IPS-18a (cell line): ENCODE data around the gene LEAP2.

ENCODE experiments used
- H3K27ac ChIP-seq: one replicate; pipeline ENCODE4 v1.5.1; 2013; ENCODE audit warnings: low read length
- H3K27me3 ChIP-seq: one replicate; pipeline ENCODE4 v1.6.1; 2013; ENCODE audit warnings: mild to moderate bottlenecking, low read length; ENCODE audit not compliant: control insufficient read depth, insufficient read depth
- H3K36me3 ChIP-seq: one replicate; pipeline ENCODE4 v1.6.1; 2013; ENCODE audit warnings: low read depth, low read length; ENCODE audit not compliant: control insufficient read depth
- H3K4me1 ChIP-seq: one replicate; pipeline ENCODE4 v1.6.1; 2013; ENCODE audit warnings: low read depth, low read length; ENCODE audit not compliant: control insufficient read depth
- H3K4me3 ChIP-seq: one replicate; pipeline ENCODE4 v1.5.1; 2013; ENCODE audit warnings: low read length
- H3K9ac ChIP-seq: one replicate; pipeline ENCODE4 v1.6.1; 2013; ENCODE audit warnings: mild to moderate bottlenecking, low read length, moderate library complexity
- H3K9me3 ChIP-seq: one replicate; pipeline ENCODE4 v1.6.1; 2013; ENCODE audit warnings: low read depth, low read length; ENCODE audit not compliant: control insufficient read depth

Gene LEAP2

DNA sequence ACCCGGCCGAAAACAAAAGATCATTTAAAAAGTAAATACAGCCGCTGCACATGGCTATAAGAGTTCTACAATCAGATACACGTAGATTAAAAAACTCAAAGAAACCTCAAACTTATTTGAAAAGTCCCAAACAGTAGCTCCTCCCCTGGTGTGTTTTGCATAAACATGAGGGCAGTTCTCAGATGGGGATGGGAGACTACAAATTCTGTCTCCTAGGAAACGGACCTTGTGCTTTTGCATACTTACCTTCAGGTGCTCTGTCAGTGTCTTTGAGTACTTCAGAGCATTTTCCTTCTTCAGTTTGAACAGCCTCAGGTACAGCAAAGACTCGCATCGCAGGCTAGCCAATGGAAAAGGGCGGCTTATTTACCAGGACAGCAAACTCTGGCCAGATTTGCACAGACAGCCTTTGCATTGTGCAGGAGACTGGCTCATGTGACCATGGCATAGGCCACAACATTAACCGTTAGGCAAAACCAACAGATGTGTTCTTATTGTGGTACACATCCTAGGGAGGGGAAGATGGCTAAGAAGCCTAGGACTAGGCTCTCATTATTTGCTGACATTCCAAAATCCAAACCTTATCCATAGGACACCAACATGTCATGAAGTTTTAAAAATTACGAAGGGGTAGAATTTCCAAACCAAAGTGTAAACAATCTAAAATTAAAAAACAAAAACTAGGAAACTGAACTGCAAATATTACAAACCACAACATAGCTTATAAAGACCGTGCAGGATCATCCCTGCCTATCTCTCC lies 12.8 kb downstream of the LEAP2 start:
- Histone ChIP-seq H3K27me3 (no peaks in the 10 kb centered on the region), H3K27ac (no peak overlapping the region), H3K9ac (no peak overlapping the region), H3K36me3 (peaks cover 66% of the 10 kb centered on the region), H3K4me1 (no peaks in the 10 kb centered on the region), H3K9me3 (no peaks in the 10 kb centered on the region), H3K4me3 (no peak overlapping the region)

- Histone ChIP-seq H3K9ac (no peak overlapping the region), H3K4me3 (no peak overlapping the region), H3K9me3 (no peaks in the 10 kb centered on the region), H3K36me3 (peaks cover 68% of the 10 kb centered on the region), H3K27ac (no peak overlapping the region), H3K4me1 (no peaks in the 10 kb centered on the region), H3K27me3 (no peaks in the 10 kb centered on the region)
These were observed 13.8 kb downstream of the LEAP2 start for GRCh38 chr5:132887283-132887682.

DNA sequence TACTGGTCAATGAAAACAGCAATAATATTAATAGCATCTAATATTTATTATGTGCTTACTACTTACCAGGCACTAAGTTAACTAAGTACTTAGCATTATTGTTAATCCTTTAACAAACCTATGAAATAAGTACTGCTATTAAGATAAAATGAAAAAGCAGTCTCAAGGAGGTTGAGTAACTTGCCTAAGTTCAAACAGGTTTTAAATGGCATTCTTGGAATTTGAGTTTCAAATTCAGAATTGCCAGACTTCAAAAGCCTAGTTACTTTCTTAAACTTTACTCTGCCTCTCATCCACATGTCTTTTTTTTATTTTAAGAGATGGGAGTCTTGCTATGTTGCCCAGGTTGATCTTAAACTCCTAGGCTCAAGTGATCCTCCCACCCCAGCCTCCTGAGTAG lies 16.0 kb downstream of the LEAP2 start:
- Histone ChIP-seq H3K4me3 (no peak overlapping the region), H3K27ac (no peak overlapping the region), H3K9me3 (no peaks in the 10 kb centered on the region), H3K36me3 (peaks cover 77% of the 10 kb centered on the region), H3K27me3 (no peaks in the 10 kb centered on the region), H3K9ac (no peak overlapping the region), H3K4me1 (no peaks in the 10 kb centered on the region)

DNA sequence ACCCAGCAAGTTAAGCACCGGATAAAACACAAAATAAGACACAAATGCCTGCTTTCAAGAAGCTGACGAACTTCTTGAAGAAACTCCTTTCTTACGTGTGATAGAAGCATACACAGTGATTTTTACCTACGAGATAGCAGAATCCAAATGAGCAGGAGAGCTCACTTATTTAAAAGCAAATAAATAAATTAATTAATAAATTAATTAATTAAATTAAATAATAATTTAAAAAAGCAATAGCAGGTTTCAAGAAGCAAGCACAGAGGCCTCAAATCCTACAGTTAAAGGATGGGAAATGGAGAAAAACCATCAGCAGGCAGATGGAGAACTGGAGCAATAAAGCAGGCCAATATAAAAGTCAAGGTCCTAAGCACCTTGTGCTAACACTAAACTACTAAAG lies 17.3 kb downstream of the LEAP2 start:
- H3K36me3 ChIP-seq: peaks cover 86% of the 10 kb centered on the region
- H3K9ac ChIP-seq: no peak overlapping the region
- H3K4me3 ChIP-seq: no peak overlapping the region

DNA sequence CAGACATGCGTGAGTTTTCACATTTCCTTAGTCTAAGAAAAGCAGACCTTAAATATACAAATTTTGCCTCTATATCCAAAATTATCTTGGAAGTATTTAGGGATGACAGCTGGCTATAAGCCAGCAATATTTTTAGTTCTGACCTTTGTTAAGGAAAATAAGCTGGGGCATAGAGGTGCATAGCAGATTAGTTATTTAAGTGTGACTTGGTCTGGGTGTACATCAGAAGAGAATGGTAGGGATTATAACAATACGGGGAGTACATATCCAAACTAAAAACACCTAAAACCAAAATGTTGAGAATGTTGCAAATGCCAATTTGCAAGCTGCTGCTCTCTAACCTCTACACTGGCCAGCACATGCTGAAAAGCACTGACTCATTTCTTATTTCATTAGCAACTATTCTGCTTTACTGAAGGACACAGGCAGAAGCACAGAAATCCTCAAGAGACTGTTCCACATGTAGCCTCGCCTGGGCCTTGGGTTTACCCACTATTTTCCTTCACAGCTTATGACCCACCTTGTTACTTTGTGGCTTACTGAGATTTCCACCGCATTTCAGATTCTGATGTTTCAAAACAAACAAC lies 22.3 kb downstream of the LEAP2 start:
- H3K27me3 ChIP-seq: no peaks in the 10 kb centered on the region
- no peaks in the 10 kb centered on the region for H3K9me3 ChIP-seq
- no peak overlapping the region for H3K27ac ChIP-seq
- no peaks in the 10 kb centered on the region for H3K4me1 ChIP-seq
- H3K4me3 ChIP-seq: no peak overlapping the region
- peaks cover 71% of the 10 kb centered on the region for H3K36me3 ChIP-seq
- no peak overlapping the region for H3K9ac ChIP-seq

More for the DNA sequence above, 17.3 kb downstream of the LEAP2 start:
- Histone ChIP-seq H3K27ac (no peak overlapping the region), H3K9me3 (no peaks in the 10 kb centered on the region), H3K27me3 (no peaks in the 10 kb centered on the region), H3K4me1 (no peaks in the 10 kb centered on the region)

- no peak overlapping the region for H3K27ac ChIP-seq
- no peaks in the 10 kb centered on the region for H3K27me3 ChIP-seq
- H3K4me1 ChIP-seq: no peaks in the 10 kb centered on the region
- no peak overlapping the region for H3K9ac ChIP-seq
- H3K36me3 ChIP-seq: peaks cover 74% of the 10 kb centered on the region
- H3K4me3 ChIP-seq: no peak overlapping the region
- no peaks in the 10 kb centered on the region for H3K9me3 ChIP-seq
These were observed 23.2 kb downstream of the LEAP2 start for GRCh38 chr5:132896685-132897084.

DNA sequence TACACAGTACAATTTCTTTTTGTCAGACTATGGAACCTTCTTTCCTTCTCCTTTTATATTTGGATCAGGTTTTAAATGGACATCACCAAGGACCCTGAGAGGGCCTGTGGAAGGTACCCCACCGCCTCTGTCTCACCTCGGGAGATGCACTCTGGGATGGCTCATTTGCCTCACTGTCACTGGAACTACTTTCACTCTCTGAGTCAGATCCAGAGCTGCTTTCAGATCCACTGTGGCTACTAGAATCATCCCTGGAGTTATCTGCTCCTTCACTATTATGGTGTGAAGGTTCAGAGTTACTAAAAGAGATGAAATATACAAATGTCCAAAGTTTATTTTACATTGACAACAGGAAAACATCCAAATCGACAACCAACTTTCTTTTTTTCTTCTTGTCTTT lies 24.6 kb downstream of the LEAP2 start:
- no peak overlapping the region for H3K9ac ChIP-seq
- H3K9me3 ChIP-seq: no peaks in the 10 kb centered on the region
- no peak overlapping the region for H3K27ac ChIP-seq
- peaks cover 59% of the 10 kb centered on the region for H3K36me3 ChIP-seq
- H3K4me3 ChIP-seq: no peak overlapping the region
- no peaks in the 10 kb centered on the region for H3K27me3 ChIP-seq
- no peaks in the 10 kb centered on the region for H3K4me1 ChIP-seq

DNA sequence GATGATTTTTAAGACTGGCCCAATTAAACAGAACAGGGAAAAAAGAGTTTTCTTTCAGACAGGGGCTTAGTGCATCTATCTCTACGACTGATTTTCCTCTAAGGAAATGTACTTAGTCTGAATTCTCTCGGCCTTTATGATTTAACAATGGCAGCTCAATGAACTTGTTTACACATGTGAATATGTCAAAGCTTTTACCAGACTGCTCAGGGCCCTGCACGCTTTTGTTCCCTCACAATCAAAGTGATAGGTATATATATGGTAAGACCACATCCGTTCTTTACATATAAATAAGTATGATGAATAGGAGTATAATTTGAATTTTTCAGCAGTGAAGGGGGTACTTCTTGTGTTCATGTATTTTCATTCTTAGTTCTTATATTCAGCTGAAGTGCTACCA lies 27.6 kb downstream of the LEAP2 start:
- H3K9ac ChIP-seq: no peak overlapping the region
- H3K4me3 ChIP-seq: no peak overlapping the region
- H3K9me3 ChIP-seq: no peaks in the 10 kb centered on the region
- H3K36me3 ChIP-seq: peaks cover 35% of the 10 kb centered on the region
- no peak overlapping the region for H3K27ac ChIP-seq
- no peaks in the 10 kb centered on the region for H3K4me1 ChIP-seq
- no peaks in the 10 kb centered on the region for H3K27me3 ChIP-seq

GRCh38 chr5:132901730-132902129 lies 28.3 kb downstream of the LEAP2 start:
- no peaks in the 10 kb centered on the region for H3K4me1 ChIP-seq

GRCh38 chr5:132905938-132906337 lies 32.5 kb downstream of the LEAP2 start:
- H3K4me3 ChIP-seq: no peak overlapping the region
- peaks cover 6% of the 10 kb centered on the region for H3K36me3 ChIP-seq
- H3K27ac ChIP-seq: no peak overlapping the region
- no peaks in the 10 kb centered on the region for H3K4me1 ChIP-seq
- no peaks in the 10 kb centered on the region for H3K27me3 ChIP-seq
- no peak overlapping the region for H3K9ac ChIP-seq
- no peaks in the 10 kb centered on the region for H3K9me3 ChIP-seq

More at GRCh38 chr5:132901730-132902129, 28.3 kb downstream of the LEAP2 start:
- no peak overlapping the region for H3K9ac ChIP-seq
- H3K4me3 ChIP-seq: no peak overlapping the region
- H3K27me3 ChIP-seq: no peaks in the 10 kb centered on the region
- H3K36me3 ChIP-seq: peaks cover 28% of the 10 kb centered on the region
- no peaks in the 10 kb centered on the region for H3K9me3 ChIP-seq
- H3K27ac ChIP-seq: no peak overlapping the region

GRCh38 chr5:132907161-132907560 lies 33.7 kb downstream of the LEAP2 start:
- H3K27me3 ChIP-seq: no peaks in the 10 kb centered on the region
- H3K4me1 ChIP-seq: no peaks in the 10 kb centered on the region
- H3K27ac ChIP-seq: no peak overlapping the region
- H3K36me3 ChIP-seq: no peaks in the 10 kb centered on the region
- H3K9me3 ChIP-seq: no peaks in the 10 kb centered on the region
- no peak overlapping the region for H3K9ac ChIP-seq
- H3K4me3 ChIP-seq: no peak overlapping the region

- Histone ChIP-seq H3K27ac (no peak overlapping the region), H3K4me1 (no peaks in the 10 kb centered on the region), H3K27me3 (no peaks in the 10 kb centered on the region), H3K4me3 (no peak overlapping the region), H3K9ac (no peak overlapping the region), H3K36me3 (peaks cover 11% of the 10 kb centered on the region), H3K9me3 (no peaks in the 10 kb centered on the region)
These were observed 36.2 kb downstream of the LEAP2 start for GRCh38 chr5:132909702-132910101.
